GM12872 (cell line): Measurements from ENCODE around the gene SPDYE5.
"Not testable (repeated sequence)": the region's sequence is repeated elsewhere in the genome, so short reads cannot be mapped to it uniquely, and the experiment has no call there.

Experiments
- TF ChIP-seq, protein P1 (sequence below): IDR thresholded peaks from 3 replicates; pipeline ENCODE4 v1.5.1; 2011; ENCODE audit warnings: low read depth, mild to moderate bottlenecking, low read length, moderate library complexity; ENCODE audit not compliant: insufficient read depth

Gene SPDYE5

GRCh38 chr7:75492020-75492419 lies at the start of gene SPDYE5:
Gene SPDYE5, plus strand, starts transcription at chr7:75492320. Its CDS starts 1,728 bp downstream, at chr7:75494048.
- TF ChIP-seq, protein P1, sequence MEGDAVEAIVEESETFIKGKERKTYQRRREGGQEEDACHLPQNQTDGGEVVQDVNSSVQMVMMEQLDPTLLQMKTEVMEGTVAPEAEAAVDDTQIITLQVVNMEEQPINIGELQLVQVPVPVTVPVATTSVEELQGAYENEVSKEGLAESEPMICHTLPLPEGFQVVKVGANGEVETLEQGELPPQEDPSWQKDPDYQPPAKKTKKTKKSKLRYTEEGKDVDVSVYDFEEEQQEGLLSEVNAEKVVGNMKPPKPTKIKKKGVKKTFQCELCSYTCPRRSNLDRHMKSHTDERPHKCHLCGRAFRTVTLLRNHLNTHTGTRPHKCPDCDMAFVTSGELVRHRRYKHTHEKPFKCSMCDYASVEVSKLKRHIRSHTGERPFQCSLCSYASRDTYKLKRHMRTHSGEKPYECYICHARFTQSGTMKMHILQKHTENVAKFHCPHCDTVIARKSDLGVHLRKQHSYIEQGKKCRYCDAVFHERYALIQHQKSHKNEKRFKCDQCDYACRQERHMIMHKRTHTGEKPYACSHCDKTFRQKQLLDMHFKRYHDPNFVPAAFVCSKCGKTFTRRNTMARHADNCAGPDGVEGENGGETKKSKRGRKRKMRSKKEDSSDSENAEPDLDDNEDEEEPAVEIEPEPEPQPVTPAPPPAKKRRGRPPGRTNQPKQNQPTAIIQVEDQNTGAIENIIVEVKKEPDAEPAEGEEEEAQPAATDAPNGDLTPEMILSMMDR = not testable (repeated sequence)

DNA sequence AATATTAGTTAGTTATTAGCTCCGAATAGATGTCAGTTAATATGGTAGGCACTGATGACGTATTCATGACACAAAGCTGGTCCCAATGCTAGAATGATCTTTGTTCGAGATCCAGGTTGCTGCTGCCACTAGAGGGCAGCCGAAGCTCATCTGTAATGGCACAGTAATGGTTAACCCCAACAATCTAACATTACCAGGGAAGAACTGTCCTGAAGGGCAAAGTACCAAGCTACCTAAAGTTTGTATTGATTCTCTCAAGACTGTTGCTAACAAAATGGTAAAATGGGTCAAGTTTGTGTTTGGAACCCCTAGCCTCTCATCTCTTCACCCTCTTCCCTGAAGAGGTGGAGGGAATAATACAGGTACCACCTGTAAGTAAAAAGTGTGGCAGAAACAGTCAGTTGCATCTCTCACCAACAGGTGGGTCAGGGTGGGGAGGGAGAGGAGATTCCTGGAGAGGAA lies 39.6 kb upstream of the SPDYE5 start:
- TF ChIP-seq, protein P1 = peak; percentile 44; the same call in 2 of the 3 replicates

- TF ChIP-seq, protein P1 = not testable (repeated sequence)
These were observed 6.0 kb upstream of the SPDYE5 start, which contains the start of gene POM121C for GRCh38 chr7:75485979-75486643. Gene POM121C, minus strand, starts transcription at chr7:75486299. Its CDS starts 44,803 bp downstream, at chr7:75441496.

DNA sequence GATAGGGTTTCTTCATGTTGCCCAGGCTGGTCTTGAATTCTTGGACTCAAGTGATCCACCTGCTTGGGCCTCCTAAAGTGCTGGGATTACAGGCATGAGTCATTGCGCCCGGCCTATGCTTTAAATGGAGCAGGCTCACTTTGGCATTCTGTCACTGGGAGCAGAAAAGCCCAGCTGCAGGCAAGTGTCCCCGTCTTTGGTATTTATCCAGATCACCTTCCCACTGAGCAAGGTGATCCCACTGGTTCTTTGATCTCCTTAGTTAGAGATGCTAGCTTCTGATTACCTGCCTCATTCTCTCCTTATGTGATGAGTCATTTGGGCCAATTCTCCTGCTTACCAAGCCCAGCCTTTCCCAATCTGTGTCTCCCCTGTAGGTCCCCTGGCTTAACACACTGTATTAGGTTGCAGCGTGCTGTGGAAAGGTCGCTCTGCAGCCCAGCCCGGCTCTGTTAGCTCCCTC lies 39.3 kb downstream of the SPDYE5 start:
- TF ChIP-seq, protein P1 = no peak

DNA sequence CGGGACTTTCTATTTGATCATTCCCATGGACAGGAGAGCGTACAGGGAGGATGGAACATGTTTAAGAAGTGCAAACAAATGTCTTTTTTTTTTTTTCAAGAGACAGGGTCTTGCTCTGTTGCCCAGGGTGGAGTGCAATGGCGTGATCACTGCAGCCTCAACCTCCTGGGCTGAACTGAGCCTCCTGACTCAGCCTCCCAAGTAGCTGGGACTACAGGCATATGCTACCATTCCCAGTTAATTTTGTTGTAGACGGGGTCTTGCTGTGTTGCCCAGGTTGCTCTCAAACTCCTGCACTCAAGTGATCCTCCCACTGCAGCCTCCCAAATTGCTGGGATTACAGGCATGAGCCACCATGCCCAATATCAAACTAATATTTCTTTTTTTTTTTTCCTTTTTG lies 40.5 kb downstream of the SPDYE5 start:
- TF ChIP-seq, protein P1 = no peak

- TF ChIP-seq, protein P1 = no peak
These were observed 41.8 kb downstream of the SPDYE5 start for GRCh38 chr7:75533926-75534325.

- TF ChIP-seq, protein P1 = no peak
These were observed 42.7 kb downstream of the SPDYE5 start for GRCh38 chr7:75534727-75535307.
